GM12875 (cell line): ENCODE results near the gene C1QB.
"Not testable (repeated sequence)": the region's sequence is repeated elsewhere in the genome, so short reads cannot be mapped to it uniquely, and the experiment has no call there.

Experiments
- H3K4me3 ChIP-seq: one replicate; pipeline ENCODE4 v1.5.1; 2011; ENCODE audit warnings: low read depth, low read length, control low read depth
- TF ChIP-seq, protein P1 (sequence below): IDR thresholded peaks from 2 replicates; pipeline ENCODE4 v1.5.1; 2011; ENCODE audit warnings: low read depth, mild to moderate bottlenecking, control low read depth, inconsistent platforms, low read length, moderate library complexity, borderline replicate concordance; ENCODE audit not compliant: insufficient read depth

C1QB gene

DNA sequence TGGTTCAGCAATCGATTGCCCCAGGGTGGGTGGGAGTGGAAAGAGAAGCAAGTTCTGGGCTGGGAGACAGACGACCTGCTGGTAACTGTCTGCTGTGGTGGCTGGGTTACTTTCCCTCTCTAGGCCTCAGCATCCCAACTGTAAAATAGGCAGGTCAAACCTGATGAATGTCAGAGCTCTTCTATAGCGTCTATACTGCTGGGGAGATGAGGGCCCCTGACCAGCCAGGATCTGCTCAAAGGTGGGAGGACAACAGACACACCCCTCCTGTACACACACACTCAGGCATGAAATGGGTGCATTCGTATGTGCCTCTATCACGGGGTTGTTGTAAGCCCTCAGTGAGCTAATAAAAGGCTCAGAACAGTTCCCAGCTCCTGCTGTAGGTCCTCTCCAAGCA lies 44.9 kb downstream of the C1QB start:
- TF ChIP-seq, protein P1, sequence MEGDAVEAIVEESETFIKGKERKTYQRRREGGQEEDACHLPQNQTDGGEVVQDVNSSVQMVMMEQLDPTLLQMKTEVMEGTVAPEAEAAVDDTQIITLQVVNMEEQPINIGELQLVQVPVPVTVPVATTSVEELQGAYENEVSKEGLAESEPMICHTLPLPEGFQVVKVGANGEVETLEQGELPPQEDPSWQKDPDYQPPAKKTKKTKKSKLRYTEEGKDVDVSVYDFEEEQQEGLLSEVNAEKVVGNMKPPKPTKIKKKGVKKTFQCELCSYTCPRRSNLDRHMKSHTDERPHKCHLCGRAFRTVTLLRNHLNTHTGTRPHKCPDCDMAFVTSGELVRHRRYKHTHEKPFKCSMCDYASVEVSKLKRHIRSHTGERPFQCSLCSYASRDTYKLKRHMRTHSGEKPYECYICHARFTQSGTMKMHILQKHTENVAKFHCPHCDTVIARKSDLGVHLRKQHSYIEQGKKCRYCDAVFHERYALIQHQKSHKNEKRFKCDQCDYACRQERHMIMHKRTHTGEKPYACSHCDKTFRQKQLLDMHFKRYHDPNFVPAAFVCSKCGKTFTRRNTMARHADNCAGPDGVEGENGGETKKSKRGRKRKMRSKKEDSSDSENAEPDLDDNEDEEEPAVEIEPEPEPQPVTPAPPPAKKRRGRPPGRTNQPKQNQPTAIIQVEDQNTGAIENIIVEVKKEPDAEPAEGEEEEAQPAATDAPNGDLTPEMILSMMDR = no peak
- H3K4me3 ChIP-seq = no peak overlapping the region

DNA sequence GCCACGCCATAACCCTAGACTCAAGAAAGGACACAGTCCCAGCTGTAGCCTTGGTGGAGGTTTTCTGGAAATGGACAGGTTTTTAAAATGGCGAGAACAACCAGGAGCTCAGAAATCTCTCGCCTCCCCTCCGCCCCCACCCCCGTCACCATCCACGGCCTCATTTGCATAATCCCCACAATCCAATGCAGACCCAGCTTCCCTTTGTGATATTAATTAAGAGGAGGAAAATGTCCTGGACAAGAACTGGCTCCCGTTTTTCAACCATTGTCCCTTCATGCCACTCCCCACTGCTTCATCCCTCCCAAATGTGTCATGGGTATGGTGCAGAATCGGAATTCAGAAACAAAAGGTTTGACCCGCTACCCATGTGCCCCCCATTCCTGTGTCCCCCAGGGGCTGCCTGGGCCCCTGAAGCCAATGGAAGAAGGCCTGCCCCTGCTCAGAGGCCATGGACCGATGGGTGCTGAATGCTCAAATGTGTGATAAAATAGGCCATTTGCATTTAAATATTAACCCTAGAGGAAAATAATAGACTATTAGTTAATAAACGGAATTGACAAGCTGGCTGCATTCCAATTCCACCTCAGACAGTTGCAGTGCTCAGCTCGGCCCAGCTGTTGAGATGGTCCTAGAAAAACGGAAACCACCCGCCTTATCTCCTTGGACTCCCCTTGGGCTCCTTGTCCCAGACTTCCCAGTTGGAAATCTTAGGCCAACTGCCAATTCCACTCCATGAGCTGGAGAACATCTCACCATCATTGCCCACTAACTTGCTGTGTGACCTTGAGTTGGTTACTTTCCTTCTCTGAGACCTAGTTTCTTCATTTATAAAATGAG lies 46.9 kb downstream of the C1QB start:
- TF ChIP-seq, protein P1 = no peak
- no peak overlapping the region for H3K4me3 ChIP-seq

DNA sequence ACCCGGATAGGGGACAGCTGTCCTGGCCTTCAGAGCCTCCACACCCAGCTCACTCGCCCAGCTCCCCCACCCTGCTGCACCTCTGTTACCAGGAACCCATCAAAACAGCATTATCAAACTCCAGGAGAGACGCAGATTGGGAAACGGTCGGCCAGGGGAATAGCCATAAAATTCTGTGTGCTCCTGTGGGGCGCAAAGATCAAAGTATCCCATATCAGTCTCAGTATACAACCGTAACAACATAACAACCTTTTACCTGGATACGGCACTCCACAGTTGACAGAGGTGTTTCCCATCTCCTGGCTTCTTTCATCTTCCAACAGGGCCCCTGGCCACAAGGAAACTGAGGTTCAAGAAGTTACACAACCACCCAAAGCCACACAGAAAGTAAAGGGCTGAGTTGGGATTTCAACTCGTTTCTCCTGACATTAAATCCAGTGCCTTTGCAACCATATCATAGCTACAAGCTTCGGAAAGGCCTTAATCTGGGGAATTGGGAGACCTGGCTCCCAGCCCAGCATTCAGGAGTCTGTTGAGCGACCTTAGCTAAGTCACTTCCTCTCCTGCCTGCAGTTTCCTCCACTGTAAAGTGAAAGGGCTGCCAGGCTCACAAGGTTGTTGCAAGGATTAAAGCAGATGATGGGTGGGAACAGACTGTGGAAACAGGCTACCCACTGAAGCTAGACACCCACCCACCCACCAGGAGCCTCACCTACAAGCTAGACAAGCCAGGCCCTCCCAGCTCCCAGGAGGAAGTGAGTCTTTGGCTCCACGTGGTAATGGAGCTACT lies 49.5 kb downstream of the C1QB start:
- no peak overlapping the region for H3K4me3 ChIP-seq
- TF ChIP-seq, protein P1 = no peak

DNA sequence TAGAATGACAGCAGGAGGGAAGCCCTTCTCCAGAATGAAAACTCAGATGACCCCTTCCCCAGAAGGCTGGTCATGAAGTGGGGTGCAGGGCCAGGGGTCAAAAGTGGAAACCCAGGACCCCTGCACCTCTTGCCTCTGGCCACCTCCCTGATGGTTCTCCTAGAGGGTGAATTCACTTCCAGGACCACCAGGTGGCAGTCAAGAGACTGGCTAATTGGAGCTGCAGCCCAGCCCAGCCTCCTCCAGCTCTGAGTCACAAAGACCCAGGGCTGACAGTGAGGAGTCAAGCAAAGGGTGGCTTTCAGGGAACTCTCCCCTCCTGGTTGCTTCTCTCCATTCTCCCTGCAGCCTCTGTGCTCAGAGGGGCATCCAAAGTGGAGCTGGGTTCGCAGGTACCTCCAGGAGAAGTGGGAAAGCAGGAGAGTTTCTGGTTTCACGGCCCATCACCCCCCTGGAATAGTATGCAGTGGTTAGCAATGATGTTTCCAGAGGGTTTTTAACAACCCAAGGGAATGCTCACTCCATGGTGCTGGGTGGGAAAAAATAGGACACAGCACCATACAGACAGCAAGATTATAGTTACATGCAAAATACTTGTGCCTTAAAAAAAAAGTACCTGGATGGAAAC lies 51.5 kb downstream of the C1QB start:
- TF ChIP-seq, protein P1 = peak; percentile 84
- no peak overlapping the region for H3K4me3 ChIP-seq

DNA sequence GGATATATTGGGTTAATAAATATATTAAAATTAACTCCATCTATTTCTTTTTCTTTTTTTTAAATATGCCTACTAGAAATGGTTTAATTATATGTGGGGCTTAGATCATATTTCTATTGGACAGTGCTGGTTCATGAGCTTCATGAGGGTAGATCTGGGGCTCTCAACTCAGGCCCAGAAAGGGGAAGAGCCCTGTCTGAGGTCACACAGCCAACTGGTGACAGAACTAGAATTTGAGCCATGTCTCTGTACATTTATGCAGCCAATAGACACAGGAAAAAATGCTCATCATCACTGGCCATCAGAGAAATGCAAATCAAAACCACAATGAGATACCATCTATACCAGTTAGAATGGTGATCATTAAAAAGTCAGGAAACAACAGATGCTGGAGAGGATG lies 52.5 kb downstream of the C1QB start:
- TF ChIP-seq, protein P1 = no peak

DNA sequence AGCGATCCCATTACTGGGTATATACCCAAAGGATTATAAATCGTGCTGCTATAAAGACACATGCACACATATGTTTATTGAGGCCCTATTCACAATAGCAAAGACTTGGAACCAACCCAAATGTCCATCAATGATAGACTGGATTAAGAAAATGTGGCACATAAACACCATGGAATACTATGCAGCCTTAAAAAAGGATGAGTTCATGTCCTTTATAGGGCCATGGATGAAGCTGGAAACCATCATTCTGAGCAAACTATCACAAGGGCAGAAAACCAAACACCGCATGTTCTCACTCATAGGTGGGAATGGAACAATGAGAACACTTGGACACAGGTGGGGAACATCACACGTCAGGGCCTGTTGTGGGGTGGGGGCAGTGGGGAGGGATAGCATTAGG lies 53.1 kb downstream of the C1QB start:
- H3K4me3 ChIP-seq = not testable (repeated sequence)

More for the DNA sequence above, 52.5 kb downstream of the C1QB start:
- no peak overlapping the region for H3K4me3 ChIP-seq

DNA sequence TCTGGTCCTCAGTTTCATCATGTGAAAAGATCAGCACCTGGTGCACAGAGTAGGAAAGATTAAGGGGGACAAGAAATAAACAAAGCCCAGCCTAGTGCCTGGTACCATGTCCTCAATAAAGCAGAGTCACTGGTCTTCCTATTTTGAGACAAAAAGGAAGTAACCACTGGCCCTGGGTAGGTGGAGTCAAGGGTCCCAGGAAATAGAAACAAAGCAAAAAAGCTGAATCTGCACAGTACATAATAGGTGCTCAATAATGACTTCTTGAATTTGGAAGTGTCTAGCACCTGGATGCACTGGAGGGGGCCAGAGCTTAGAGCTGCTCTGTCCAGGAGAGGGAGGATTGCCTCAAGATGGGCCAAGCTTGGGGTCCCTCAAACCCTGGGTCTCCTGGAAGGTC lies 55.7 kb downstream of the C1QB start:
- H3K4me3 ChIP-seq = no peak overlapping the region
- TF ChIP-seq, protein P1 = no peak
